Liver (tissue), 3 donors: ENCODE data around the gene ITGBL1.

Experiments
- EGR1 ChIP-seq, 2 donors: IDR thresholded peaks; 2 replicates each; pipeline ENCODE4 v1.6.1; 2016 to 2018; ENCODE audit warnings: antibody characterized with exemption in 2 of 2, low read depth in 2 of 2
- GABPA ChIP-seq, 2 donors: IDR thresholded peaks in 1 of 2; conservative IDR thresholded peaks in 1 of 2; 2 replicates each; pipeline ENCODE4 v1.6.1; 2016; ENCODE audit warnings: antibody characterized with exemption in 2 of 2, mild to moderate bottlenecking in 1 of 2, moderate library complexity in 1 of 2
- JUND ChIP-seq, 2 donors: IDR thresholded peaks; 2 replicates each; pipeline ENCODE4 v1.6.1; 2016; ENCODE audit warnings: antibody characterized with exemption in 2 of 2
- NR2F2 ChIP-seq: IDR thresholded peaks from 2 replicates; pipeline ENCODE4 v1.6.1; 2016; ENCODE audit warnings: antibody characterized with exemption
- RXRA ChIP-seq, 2 donors: IDR thresholded peaks; 2 replicates each; pipeline ENCODE4 v1.6.1; 2017 to 2018; ENCODE audit warnings: antibody characterized with exemption in 2 of 2, mild to moderate bottlenecking in 1 of 2
- TAF1 ChIP-seq: conservative IDR thresholded peaks from 2 replicates; pipeline ENCODE4 v1.6.1; 2016; ENCODE audit warnings: antibody characterized with exemption, mild to moderate bottlenecking
- YY1 ChIP-seq: IDR thresholded peaks from 2 replicates; pipeline ENCODE4 v1.6.1; 2016; ENCODE audit warnings: antibody characterized with exemption, mild to moderate bottlenecking
- TF ChIP-seq, protein P1 (sequence below): fragments of 150-350 bp; IDR thresholded peaks from 2 replicates; pipeline ENCODE4 v1.5.1; 2017; ENCODE audit warnings: improper control_type of control experiment, low read depth, low read length; ENCODE audit not compliant: missing input control
- TF ChIP-seq, protein P2 (sequence below): IDR thresholded peaks from 2 replicates; pipeline ENCODE4 v1.6.1; 2016; ENCODE audit warnings: antibody characterized with exemption, mild to moderate bottlenecking
- TF ChIP-seq, protein P3 (sequence below): IDR thresholded peaks from 2 replicates; pipeline ENCODE4 v1.6.1; 2016; ENCODE audit warnings: antibody characterized with exemption
- TF ChIP-seq, protein P4 (sequence below): IDR thresholded peaks from 2 replicates; pipeline ENCODE4 v1.6.1; 2016; ENCODE audit warnings: antibody characterized with exemption
- TF ChIP-seq, protein P5 (sequence below): IDR thresholded peaks from 2 replicates; pipeline ENCODE4 v1.6.1; 2016; ENCODE audit warnings: antibody characterized with exemption
- donor health status: healthy.
- donor health status: healthy.

DNA sequence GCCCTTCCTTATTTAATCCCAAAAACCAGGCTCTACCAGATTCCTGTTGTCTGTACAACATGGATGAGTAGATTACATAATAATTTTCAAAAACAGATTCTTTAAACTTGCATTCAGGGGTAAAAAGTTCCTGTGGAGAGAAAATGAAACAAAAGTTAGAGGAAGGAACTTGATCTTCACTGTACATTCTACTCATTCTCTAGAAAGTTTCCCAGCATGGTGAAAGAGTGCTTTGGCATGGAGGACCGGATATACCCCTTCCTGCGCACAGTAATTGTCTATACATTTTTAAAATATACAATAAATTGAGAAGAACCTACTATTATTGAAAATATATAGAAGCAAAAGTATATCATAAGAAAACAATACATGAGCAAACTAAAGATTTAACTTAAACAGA lies 274.2 kb downstream of the ITGBL1 start:
- TF ChIP-seq TAF1 (no peak), RXRA (IDR thresholded peaks at IDR 0.05) (no peak), JUND (IDR thresholded peaks at IDR 0.05) (no peak), GABPA (IDR thresholded peaks at IDR 0.05 in 1 of 2, conservative IDR thresholded peaks at IDR 0.05 in 1 of 2) (no peak), EGR1 (IDR thresholded peaks at IDR 0.05; ENCODE audit: low read depth in 2 of 2) (no peak), YY1 (no peak), NR2F2 (no peak)
- TF ChIP-seq, protein P1, sequence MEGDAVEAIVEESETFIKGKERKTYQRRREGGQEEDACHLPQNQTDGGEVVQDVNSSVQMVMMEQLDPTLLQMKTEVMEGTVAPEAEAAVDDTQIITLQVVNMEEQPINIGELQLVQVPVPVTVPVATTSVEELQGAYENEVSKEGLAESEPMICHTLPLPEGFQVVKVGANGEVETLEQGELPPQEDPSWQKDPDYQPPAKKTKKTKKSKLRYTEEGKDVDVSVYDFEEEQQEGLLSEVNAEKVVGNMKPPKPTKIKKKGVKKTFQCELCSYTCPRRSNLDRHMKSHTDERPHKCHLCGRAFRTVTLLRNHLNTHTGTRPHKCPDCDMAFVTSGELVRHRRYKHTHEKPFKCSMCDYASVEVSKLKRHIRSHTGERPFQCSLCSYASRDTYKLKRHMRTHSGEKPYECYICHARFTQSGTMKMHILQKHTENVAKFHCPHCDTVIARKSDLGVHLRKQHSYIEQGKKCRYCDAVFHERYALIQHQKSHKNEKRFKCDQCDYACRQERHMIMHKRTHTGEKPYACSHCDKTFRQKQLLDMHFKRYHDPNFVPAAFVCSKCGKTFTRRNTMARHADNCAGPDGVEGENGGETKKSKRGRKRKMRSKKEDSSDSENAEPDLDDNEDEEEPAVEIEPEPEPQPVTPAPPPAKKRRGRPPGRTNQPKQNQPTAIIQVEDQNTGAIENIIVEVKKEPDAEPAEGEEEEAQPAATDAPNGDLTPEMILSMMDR, result no peak
- TF ChIP-seq, protein P2, sequence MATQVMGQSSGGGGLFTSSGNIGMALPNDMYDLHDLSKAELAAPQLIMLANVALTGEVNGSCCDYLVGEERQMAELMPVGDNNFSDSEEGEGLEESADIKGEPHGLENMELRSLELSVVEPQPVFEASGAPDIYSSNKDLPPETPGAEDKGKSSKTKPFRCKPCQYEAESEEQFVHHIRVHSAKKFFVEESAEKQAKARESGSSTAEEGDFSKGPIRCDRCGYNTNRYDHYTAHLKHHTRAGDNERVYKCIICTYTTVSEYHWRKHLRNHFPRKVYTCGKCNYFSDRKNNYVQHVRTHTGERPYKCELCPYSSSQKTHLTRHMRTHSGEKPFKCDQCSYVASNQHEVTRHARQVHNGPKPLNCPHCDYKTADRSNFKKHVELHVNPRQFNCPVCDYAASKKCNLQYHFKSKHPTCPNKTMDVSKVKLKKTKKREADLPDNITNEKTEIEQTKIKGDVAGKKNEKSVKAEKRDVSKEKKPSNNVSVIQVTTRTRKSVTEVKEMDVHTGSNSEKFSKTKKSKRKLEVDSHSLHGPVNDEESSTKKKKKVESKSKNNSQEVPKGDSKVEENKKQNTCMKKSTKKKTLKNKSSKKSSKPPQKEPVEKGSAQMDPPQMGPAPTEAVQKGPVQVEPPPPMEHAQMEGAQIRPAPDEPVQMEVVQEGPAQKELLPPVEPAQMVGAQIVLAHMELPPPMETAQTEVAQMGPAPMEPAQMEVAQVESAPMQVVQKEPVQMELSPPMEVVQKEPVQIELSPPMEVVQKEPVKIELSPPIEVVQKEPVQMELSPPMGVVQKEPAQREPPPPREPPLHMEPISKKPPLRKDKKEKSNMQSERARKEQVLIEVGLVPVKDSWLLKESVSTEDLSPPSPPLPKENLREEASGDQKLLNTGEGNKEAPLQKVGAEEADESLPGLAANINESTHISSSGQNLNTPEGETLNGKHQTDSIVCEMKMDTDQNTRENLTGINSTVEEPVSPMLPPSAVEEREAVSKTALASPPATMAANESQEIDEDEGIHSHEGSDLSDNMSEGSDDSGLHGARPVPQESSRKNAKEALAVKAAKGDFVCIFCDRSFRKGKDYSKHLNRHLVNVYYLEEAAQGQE, result no peak
- TF ChIP-seq, protein P3, sequence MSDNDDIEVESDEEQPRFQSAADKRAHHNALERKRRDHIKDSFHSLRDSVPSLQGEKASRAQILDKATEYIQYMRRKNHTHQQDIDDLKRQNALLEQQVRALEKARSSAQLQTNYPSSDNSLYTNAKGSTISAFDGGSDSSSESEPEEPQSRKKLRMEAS, result no peak
- TF ChIP-seq, protein P4, sequence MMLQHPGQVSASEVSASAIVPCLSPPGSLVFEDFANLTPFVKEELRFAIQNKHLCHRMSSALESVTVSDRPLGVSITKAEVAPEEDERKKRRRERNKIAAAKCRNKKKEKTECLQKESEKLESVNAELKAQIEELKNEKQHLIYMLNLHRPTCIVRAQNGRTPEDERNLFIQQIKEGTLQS, result no peak
- TF ChIP-seq, protein P5, sequence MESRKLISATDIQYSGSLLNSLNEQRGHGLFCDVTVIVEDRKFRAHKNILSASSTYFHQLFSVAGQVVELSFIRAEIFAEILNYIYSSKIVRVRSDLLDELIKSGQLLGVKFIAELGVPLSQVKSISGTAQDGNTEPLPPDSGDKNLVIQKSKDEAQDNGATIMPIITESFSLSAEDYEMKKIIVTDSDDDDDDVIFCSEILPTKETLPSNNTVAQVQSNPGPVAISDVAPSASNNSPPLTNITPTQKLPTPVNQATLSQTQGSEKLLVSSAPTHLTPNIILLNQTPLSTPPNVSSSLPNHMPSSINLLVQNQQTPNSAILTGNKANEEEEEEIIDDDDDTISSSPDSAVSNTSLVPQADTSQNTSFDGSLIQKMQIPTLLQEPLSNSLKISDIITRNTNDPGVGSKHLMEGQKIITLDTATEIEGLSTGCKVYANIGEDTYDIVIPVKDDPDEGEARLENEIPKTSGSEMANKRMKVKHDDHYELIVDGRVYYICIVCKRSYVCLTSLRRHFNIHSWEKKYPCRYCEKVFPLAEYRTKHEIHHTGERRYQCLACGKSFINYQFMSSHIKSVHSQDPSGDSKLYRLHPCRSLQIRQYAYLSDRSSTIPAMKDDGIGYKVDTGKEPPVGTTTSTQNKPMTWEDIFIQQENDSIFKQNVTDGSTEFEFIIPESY, result no peak
